GM12864 (cell line): Measurements from ENCODE around the gene IFNLR1.
A peak's percentile ranks its signal among the peaks of the same experiment; 100 is the strongest.

Experiments used
- DNase-seq: peaks from one replicate; pipeline ENCODE4 v3.0.0-alpha.2; 2011; ENCODE audit warnings: low read depth
- H3K4me3 ChIP-seq: 2 replicates; pipeline ENCODE4 v1.5.1; 2011; ENCODE audit warnings: mild to moderate bottlenecking, low read depth, low read length, control low read depth
- CTCF ChIP-seq: IDR thresholded peaks from 2 replicates; pipeline ENCODE4 v1.5.1; 2011; ENCODE audit warnings: low read depth, mild to moderate bottlenecking, moderate library complexity, low read length, control low read depth, inconsistent platforms; ENCODE audit errors: missing control alignments

IFNLR1 gene

GRCh38 chr1:24159366-24159765, 27.7 kb downstream of the IFNLR1 start:
- no peak for TF ChIP-seq CTCF
- no peak overlapping the region for H3K4me3 ChIP-seq

GRCh38 chr1:24157918-24158481, 29.1 kb downstream of the IFNLR1 start:
- DNase-seq = no peak
- peak; percentile 38 for TF ChIP-seq CTCF
- no peak overlapping the region for H3K4me3 ChIP-seq

More at GRCh38 chr1:24159366-24159765, 27.7 kb downstream of the IFNLR1 start:
- no peak for DNase-seq

GRCh38 chr1:24156542-24157260, 30.4 kb downstream of the IFNLR1 start:
- no peak for TF ChIP-seq CTCF
- DNase-seq = no peak
- H3K4me3 ChIP-seq = no peak overlapping the region

- no peak overlapping the region for H3K4me3 ChIP-seq
- DNase-seq = peak; percentile 45
- peak; percentile 56 for TF ChIP-seq CTCF
These were observed 31.9 kb downstream of the IFNLR1 start for GRCh38 chr1:24155011-24155782.

- no peak overlapping the region for H3K4me3 ChIP-seq
- no peak for DNase-seq
- TF ChIP-seq CTCF = no peak
These were observed 32.9 kb downstream of the IFNLR1 start for GRCh38 chr1:24154215-24154614.

GRCh38 chr1:24152631-24153494, 34.2 kb downstream of the IFNLR1 start:
- no peak for DNase-seq
- no peak for TF ChIP-seq CTCF
- H3K4me3 ChIP-seq = no peak overlapping the region
